BLaER1 (cell line): ENCODE measurements around the gene CEP85.

Experiments used
- H3K27ac ChIP-seq: shearing (Covaris generic); formaldehyde crosslinking; 2 replicates; pipeline ENCODE4 v1.8.1; 2022
- H3K27me3 ChIP-seq: shearing (Covaris generic); formaldehyde crosslinking; 2 replicates; pipeline ENCODE4 v1.8.1; 2022
- H3K36me3 ChIP-seq: shearing (Covaris generic); formaldehyde crosslinking; 2 replicates; pipeline ENCODE4 v1.8.1; 2022
- H3K4me1 ChIP-seq: shearing (Covaris generic); formaldehyde crosslinking; 2 replicates; pipeline ENCODE4 v1.8.1; 2022
- H3K4me2 ChIP-seq: shearing (Covaris generic); formaldehyde crosslinking; 2 replicates; pipeline ENCODE4 v1.8.1; 2022
- H3K4me3 ChIP-seq: shearing (Covaris generic); formaldehyde crosslinking; 2 replicates; pipeline ENCODE4 v1.8.1; 2022
- H3K9ac ChIP-seq: shearing (Covaris generic); formaldehyde crosslinking; 2 replicates; pipeline ENCODE4 v1.8.1; 2022
- H3K9me3 ChIP-seq: shearing (Covaris generic); formaldehyde crosslinking; 2 replicates; pipeline ENCODE4 v1.8.1; 2022
- H4K20me1 ChIP-seq: shearing (Covaris generic); formaldehyde crosslinking; 2 replicates; pipeline ENCODE4 v1.8.1; 2022
- Cebpa-rat ChIP-seq: shearing (Covaris generic); IDR thresholded peaks from 2 replicates; pipeline ENCODE4 v1.8.1; 2022

The CEP85 gene

GRCh38 chr1:26254404-26254803, 20.4 kb downstream of the CEP85 start:
- H3K4me3 ChIP-seq, result no peak overlapping the region
- peaks cover 100% of the 10 kb centered on the region for H3K36me3 ChIP-seq
- no peak overlapping the region for H3K4me2 ChIP-seq
- H3K4me1 ChIP-seq, result peaks cover 11% of the 10 kb centered on the region; the same call in 1 of the 2 replicates
- H4K20me1 ChIP-seq, result peaks cover 65% of the 10 kb centered on the region
- no peak overlapping the region for H3K27ac ChIP-seq
- TF ChIP-seq Cebpa-rat, result no peak
- H3K9me3 ChIP-seq, result no peaks in the 10 kb centered on the region
- no peaks in the 10 kb centered on the region for H3K27me3 ChIP-seq
- H3K9ac ChIP-seq, result no peak overlapping the region

DNA sequence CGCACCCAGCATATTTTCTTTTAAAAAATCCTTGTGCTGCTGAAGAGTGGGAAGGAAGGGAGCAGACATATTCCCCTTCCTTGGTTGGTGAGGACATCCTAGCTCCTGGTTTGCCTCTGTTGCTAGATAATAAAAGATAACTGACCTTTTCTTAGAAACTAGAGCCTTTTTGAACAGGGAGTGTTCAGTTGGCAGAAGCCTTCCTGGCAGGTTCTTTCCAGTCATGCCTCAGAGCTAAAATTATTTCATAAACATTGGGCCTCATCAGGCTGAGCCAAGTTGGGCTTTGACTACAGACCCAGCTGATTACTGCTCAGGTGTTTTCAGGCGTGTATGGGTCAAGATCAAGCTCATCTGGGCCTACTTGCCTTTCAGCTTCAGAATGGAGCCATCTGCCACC, 23.2 kb downstream of the CEP85 start:
- no peak overlapping the region for H3K27ac ChIP-seq
- peaks cover 100% of the 10 kb centered on the region for H3K36me3 ChIP-seq
- H3K9me3 ChIP-seq, result no peaks in the 10 kb centered on the region
- H3K4me1 ChIP-seq, result peaks cover 6% of the 10 kb centered on the region; the same call in 1 of the 2 replicates
- H3K27me3 ChIP-seq, result no peaks in the 10 kb centered on the region
- H3K9ac ChIP-seq, result no peak overlapping the region
- no peak for TF ChIP-seq Cebpa-rat
- no peak overlapping the region for H3K4me3 ChIP-seq
- no peak overlapping the region for H3K4me2 ChIP-seq
- peaks cover 54% of the 10 kb centered on the region for H4K20me1 ChIP-seq

DNA sequence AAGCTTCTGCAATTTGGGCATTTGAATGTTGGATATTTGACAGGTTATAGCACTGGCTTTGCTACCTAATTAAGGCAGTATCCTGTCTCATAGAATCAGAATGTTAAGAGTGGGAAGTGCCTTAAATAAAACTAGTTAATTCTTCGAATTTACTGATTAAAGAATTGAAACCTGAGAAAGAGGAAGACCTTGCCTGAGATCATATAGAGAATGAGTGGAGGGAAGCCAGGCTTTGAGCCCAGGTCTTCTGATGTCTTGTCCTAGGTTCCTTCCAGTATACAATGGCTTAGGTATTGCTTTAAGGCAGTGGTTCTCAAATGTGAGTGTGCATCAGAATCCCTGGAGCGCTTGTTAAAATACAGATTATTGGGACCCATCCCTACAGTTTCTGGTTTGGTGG, 25.0 kb downstream of the CEP85 start:
- H3K9me3 ChIP-seq, result no peaks in the 10 kb centered on the region
- no peak overlapping the region for H3K9ac ChIP-seq
- H3K27ac ChIP-seq, result no peak overlapping the region
- H3K27me3 ChIP-seq, result no peaks in the 10 kb centered on the region
- peaks cover 100% of the 10 kb centered on the region for H3K36me3 ChIP-seq
- TF ChIP-seq Cebpa-rat, result no peak
- no peak overlapping the region for H3K4me2 ChIP-seq
- no peak overlapping the region for H3K4me3 ChIP-seq
- no peaks in the 10 kb centered on the region for H3K4me1 ChIP-seq
- peaks cover 38% of the 10 kb centered on the region for H4K20me1 ChIP-seq

GRCh38 chr1:26259578-26259977, 25.6 kb downstream of the CEP85 start:
- no peak for TF ChIP-seq Cebpa-rat
- Histone ChIP-seq H3K4me2 (no peak overlapping the region), H3K27ac (no peak overlapping the region)

DNA sequence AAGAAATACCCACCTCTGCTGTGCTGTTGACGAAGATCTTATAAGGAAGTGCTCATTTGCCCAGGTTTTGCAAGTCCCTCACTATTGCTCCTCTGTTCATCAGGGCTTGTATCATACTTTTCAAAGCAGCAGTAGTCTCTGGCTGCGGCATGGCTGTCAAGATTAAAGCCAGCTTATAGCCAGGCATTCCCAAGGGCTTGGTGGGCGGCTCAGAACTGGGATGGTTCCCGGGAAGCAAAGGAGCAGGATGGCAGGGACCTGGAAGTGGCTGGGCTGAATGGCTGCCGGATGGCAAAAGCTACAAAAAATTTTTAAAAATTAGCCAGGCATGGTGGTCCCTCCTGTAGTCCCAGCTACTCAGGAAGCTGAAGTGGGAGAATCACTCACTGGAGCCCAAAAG, 29.2 kb downstream of the CEP85 start:
- Histone ChIP-seq H3K27ac (no peak overlapping the region), H3K4me2 (no peak overlapping the region), H3K9ac (no peak overlapping the region), H3K9me3 (peaks cover 4% of the 10 kb centered on the region), H3K4me3 (no peak overlapping the region), H3K27me3 (no peaks in the 10 kb centered on the region), H4K20me1 (0 out of 2 replicates have a peak, but pooled peaks cover under 1% of the 10 kb centered on the region), H3K4me1 (no peaks in the 10 kb centered on the region), H3K36me3 (peaks cover 100% of the 10 kb centered on the region)
- no peak for TF ChIP-seq Cebpa-rat

More at GRCh38 chr1:26259578-26259977, 25.6 kb downstream of the CEP85 start:
- no peak overlapping the region for H3K9ac ChIP-seq
- no peak overlapping the region for H3K4me3 ChIP-seq
- H3K9me3 ChIP-seq, result no peaks in the 10 kb centered on the region
- H4K20me1 ChIP-seq, result peaks cover 32% of the 10 kb centered on the region
- peaks cover 100% of the 10 kb centered on the region for H3K36me3 ChIP-seq
- no peaks in the 10 kb centered on the region for H3K27me3 ChIP-seq
- H3K4me1 ChIP-seq, result no peaks in the 10 kb centered on the region

DNA sequence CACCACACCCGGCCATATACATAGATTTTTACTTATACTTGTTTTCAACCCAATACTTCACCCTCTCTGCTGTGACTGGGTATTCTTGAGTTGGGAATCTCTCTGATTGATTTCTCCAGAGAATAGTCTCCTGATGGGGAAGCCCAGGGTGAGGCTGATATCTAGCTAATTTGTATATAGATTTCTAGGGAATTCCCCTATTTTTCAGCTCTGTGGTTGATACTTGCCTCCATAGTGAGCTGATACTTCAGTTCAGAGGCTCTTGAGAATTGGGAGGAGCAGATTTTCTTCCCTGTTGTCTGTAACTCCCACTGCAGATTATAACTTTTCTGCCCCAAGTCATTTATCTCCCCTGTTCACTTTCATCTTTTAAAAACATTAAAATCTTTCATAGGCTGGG, 31.4 kb downstream of the CEP85 start:
- Histone ChIP-seq H3K4me2 (no peak overlapping the region), H3K27me3 (no peaks in the 10 kb centered on the region), H3K9me3 (peaks cover 16% of the 10 kb centered on the region), H3K9ac (no peak overlapping the region), H3K4me3 (no peak overlapping the region), H3K36me3 (peaks cover 100% of the 10 kb centered on the region), H4K20me1 (no peaks in the 10 kb centered on the region), H3K27ac (no peak overlapping the region), H3K4me1 (no peaks in the 10 kb centered on the region)
- TF ChIP-seq Cebpa-rat, result no peak

GRCh38 chr1:26268290-26269197, 34.5 kb downstream of the CEP85 start:
- H3K9me3 ChIP-seq, result peaks cover 16% of the 10 kb centered on the region
- H3K27ac ChIP-seq, result no peak overlapping the region
- TF ChIP-seq Cebpa-rat, result no peak
- no peaks in the 10 kb centered on the region for H4K20me1 ChIP-seq
- peaks cover 100% of the 10 kb centered on the region for H3K36me3 ChIP-seq
- no peaks in the 10 kb centered on the region for H3K27me3 ChIP-seq
- H3K9ac ChIP-seq, result no peak overlapping the region
- H3K4me3 ChIP-seq, result no peak overlapping the region
- no peaks in the 10 kb centered on the region for H3K4me1 ChIP-seq
- H3K4me2 ChIP-seq, result no peak overlapping the region

GRCh38 chr1:26269198-26269550, 35.2 kb downstream of the CEP85 start:
- Histone ChIP-seq H3K4me1 (no peaks in the 10 kb centered on the region), H3K4me2 (no peak overlapping the region), H3K27ac (no peak overlapping the region), H3K27me3 (no peaks in the 10 kb centered on the region), H4K20me1 (no peaks in the 10 kb centered on the region), H3K9ac (no peak overlapping the region), H3K36me3 (peaks cover 97% of the 10 kb centered on the region), H3K9me3 (peaks cover 16% of the 10 kb centered on the region), H3K4me3 (no peak overlapping the region)
- no peak for TF ChIP-seq Cebpa-rat

DNA sequence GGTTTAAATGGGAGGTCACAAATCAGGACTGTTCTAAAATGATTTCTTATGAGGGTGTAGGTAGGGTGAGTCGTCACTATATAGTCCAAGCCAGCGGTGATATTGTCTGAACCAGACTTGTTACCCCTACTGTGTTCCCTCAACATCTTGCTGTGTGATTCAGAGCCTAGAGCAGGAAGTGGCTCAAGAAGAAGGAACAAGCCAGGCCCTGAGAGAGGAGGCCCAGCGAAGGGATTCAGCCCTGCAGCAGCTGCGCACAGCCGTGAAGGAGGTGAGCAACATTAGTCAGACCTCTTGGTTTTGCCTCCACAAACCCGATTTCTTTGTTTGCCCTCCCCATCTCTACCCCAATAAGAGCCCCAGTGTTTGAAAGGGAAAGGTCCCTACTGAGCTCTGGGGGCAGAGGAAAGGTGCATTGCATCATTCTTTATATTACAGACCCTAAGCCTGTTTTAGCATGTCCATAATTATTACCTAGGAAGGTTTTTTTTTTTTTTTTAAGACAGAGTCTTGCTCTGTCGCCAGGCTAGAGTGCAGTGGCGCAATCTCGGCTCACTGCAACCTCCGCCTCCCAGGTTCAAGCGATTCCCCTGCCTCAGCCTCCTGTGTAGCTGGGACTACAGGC, 40.9 kb downstream of the CEP85 start:
- peaks cover 81% of the 10 kb centered on the region for H3K36me3 ChIP-seq

More for the DNA sequence above, 40.9 kb downstream of the CEP85 start:
- no peak for TF ChIP-seq Cebpa-rat
- no peaks in the 10 kb centered on the region for H3K27me3 ChIP-seq
- no peaks in the 10 kb centered on the region for H4K20me1 ChIP-seq
- 0 out of 2 replicates have a peak overlapping the region, but pooled peaks have one; percentile 0 for H3K27ac ChIP-seq
- no peak overlapping the region for H3K4me3 ChIP-seq
- H3K9me3 ChIP-seq, result no peaks in the 10 kb centered on the region
- no peak overlapping the region for H3K9ac ChIP-seq
- peaks cover 45% of the 10 kb centered on the region for H3K4me1 ChIP-seq
- no peak overlapping the region for H3K4me2 ChIP-seq
